GM18861 (cell line): ENCODE results near the gene IL34.
"Not testable (repeated sequence)": the region's sequence is repeated elsewhere in the genome, so short reads cannot be mapped to it uniquely, and the experiment has no call there.

Experiments
- ATAC-seq: cut with Tn5 transposase; IDR thresholded peaks from one replicate; pipeline ENCODE4 v1.9.1; 2021; ENCODE audit not compliant: unreplicated experiment

The IL34 gene

GRCh38 chr16:70656712-70657263, 10.4 kb downstream of the IL34 start:
- ATAC-seq = no peak

- no peak for ATAC-seq
Observed at GRCh38 chr16:70657956-70658355, 11.6 kb downstream of the IL34 start.

- ATAC-seq = no peak
Observed at GRCh38 chr16:70658921-70659320, 12.6 kb downstream of the IL34 start.

GRCh38 chr16:70659546-70659945, 13.2 kb downstream of the IL34 start:
- no peak for ATAC-seq

GRCh38 chr16:70659953-70660671, 13.8 kb downstream of the IL34 start:
- no peak for ATAC-seq

GRCh38 chr16:70660672-70661350, 14.5 kb downstream of the IL34 start:
- ATAC-seq = no peak

GRCh38 chr16:70661534-70661917, 15.2 kb downstream of the IL34 start:
- no peak for ATAC-seq

- no peak for ATAC-seq
Observed at GRCh38 chr16:70661918-70662641, 15.7 kb downstream of the IL34 start.

- no peak for ATAC-seq
Observed at GRCh38 chr16:70662991-70663523, 16.7 kb downstream of the IL34 start.

- no peak for ATAC-seq
Observed at GRCh38 chr16:70663524-70664324, 17.4 kb downstream of the IL34 start.

GRCh38 chr16:70664325-70665112, 18.2 kb downstream of the IL34 start:
- no peak for ATAC-seq

- ATAC-seq = no peak
Observed at GRCh38 chr16:70665113-70665694, 18.8 kb downstream of the IL34 start.

GRCh38 chr16:70665806-70666735, 19.7 kb downstream of the IL34 start:
- ATAC-seq = no peak

- ATAC-seq = no peak
Observed at GRCh38 chr16:70670175-70670574, 23.8 kb downstream of the IL34 start.

GRCh38 chr16:70670938-70671337, 24.6 kb downstream of the IL34 start:
- ATAC-seq = not testable (repeated sequence)

- ATAC-seq = no peak
Observed at GRCh38 chr16:70674221-70675014, 28.1 kb downstream of the IL34 start.

- ATAC-seq = no peak
Observed at GRCh38 chr16:70675851-70676513, 29.6 kb downstream of the IL34 start.
